Stimulated activated CD4-positive, alpha-beta T cell treated with anti-CD3 and anti-CD28 coated beads, Interleukin-1b, Interleukin-23, amount 100 ng/mL, for 48 hours (primary cell): ENCODE results near the gene UQCC5.
"Not testable (repeated sequence)": the region's sequence is repeated elsewhere in the genome, so short reads cannot be mapped to it uniquely, and the experiment has no call there.

Experiments used
- DNase-seq: peaks from one replicate; pipeline ENCODE4 v3.0.0-alpha.2; 2020

UQCC5 gene

DNA sequence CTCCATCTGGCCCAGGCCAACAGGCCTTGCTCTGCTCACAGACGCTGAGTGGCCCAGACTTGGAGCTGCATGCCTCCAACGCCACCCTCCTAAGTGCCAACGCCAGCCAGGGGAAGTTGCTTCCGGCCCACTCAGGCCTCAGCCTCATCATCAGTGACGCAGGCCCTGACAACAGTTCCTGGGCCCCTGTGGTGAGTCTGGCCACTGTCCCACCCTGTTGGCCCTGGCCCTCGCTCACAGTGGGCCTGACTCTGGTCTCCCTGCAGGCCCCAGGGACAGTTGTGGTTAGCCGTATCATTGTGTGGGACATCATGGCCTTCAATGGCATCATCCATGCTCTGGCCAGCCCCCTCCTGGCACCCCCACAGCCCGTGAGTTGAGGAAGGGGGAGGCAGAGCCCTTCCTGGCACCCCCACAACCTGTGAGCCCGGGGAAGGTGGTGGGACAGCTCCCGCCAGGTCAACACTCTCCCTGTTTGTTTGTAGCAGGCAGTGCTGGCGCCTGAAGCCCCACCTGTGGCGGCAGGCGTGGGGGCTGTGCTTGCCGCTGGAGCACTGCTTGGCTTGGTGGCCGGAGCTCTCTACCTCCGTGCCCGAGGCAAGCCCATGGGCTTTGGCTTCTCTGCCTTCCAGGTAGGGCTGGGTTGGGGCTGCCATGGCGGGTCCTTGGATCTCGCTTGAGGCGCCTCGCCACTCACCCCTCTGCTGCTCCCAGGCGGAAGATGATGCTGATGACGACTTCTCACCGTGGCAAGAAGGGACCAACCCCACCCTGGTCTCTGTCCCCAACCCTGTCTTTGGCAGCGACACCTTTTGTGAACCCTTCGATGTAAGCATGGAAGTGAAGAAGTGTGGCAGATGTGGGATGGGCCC, 12.8 kb upstream of the UQCC5 start:
- no peak for DNase-seq

DNA sequence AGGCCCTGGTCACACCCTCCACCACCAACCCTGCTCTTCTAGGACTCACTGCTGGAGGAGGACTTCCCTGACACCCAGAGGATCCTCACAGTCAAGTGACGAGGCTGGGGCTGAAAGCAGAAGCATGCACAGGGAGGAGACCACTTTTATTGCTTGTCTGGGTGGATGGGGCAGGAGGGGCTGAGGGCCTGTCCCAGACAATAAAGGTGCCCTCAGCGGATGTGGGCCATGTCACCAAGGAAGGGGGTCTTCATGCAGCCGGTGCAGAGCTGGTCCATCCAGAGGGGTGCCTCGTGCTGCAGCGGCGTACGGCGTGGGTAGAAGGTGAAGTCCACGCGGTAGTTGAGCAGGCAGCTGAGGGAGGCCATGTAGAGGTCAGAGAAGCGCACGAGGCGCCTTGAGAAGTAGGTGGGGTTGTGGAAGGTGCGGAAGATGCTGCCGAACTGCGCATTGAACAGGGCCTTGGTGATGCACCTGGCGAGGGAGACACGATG, 12.1 kb upstream of the UQCC5 start:
- no peak for DNase-seq

DNA sequence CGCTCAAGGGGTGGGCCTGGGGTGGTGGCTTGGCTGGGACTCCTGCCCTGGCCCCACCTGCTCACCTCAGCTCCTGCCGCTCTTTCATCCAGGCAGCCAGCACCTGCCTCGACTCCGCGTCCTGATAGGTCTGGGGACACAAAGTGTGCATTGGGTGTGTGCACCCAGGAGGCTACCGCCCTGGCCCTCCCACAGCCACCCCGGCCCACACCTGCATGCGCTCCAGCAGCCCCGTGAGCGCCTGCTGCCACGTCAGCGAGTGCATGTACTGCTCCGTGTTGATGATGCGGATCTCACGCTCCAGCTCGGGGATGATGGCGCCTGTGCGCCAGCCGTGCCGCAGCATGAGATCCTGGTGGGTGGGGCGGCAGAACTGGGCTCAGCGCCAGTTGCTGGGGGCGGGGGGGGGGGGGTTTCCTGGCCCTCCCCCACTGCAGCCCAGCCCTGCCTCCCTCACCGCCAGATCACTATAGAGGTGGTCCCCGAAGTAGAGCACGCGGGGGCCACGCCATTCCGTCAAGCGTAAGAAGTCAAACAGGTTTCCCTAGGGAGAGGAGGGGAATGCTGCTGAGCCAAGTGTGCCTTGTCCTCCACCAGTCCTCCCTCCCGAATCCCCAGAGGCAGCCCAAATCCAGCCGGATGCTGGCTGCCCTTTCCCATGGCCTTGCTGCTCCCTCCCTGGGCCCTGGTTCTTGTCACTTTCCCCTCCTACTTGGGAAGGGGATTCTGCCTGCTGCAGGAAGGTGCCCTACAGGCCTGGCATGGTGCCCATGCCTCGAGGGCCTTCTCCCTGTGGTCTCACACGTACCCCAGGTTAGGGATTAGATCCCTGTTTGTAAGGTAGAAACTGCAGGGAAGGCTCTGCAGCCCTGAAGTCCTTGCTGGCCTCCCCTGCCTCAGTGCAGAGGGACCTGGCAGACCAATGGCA, 11.4 kb upstream of the UQCC5 start:
- DNase-seq: no peak

DNA sequence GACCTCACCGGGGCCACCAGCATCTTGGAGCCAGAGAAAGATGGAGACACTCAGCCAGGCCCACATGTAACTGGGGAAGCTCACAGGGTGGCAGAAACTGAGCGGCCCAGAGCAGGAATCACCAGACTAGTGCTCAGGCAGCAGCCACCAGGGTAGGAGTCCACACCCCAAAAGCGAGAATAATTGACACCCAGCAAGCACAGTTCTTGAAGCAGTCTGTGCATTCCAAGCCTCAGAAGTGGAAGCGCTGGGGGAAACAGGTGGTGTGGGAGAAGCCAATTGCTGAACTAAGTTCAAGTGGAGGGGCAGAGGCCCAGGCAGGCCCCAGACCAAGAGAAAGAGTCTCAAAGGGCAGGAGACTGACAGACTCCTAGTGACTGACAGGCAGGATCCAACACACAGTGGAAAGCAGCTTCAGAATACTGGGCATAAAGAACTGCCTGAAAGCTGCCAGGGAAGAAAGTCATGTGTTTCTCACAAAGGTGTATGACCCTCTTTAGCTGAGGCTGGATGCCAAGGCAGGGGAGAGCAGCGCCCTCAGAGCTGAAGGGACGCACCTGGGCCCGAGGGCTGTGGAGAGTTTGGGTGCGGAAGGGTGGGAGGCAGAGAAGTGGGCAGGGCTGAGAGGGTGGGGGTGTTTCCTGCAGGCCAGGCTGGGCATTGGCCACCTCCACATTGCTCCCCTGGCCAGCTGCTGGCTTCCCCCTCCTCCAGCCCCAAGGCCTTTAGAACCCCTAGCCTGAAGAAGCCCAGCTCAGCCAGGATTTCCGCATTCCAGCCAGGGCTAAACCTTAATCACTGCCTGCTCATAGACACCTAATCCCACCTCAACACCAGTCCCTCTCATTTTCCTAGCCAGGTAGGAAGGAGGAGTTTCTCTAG, 10.5 kb upstream of the UQCC5 start:
- DNase-seq: no peak

DNA sequence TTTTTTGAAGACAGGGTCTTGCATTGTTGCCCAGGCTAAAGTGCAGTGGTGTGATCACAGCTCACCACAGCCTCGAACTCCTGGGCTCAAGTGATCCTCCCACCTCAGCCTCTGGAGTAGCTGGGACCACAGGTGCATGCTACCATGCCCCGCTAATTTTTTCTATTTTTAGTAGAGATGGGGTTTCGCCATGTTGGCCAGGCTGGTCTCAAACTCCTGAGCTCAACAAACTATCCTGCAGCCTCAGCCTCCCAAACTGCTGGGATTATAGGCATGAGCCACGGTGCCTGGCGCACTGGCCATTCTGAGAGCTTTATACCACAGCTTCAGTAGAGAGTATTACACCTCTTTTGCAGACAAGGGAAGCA, 9.8 kb upstream of the UQCC5 start:
- not testable (repeated sequence) for DNase-seq

DNA sequence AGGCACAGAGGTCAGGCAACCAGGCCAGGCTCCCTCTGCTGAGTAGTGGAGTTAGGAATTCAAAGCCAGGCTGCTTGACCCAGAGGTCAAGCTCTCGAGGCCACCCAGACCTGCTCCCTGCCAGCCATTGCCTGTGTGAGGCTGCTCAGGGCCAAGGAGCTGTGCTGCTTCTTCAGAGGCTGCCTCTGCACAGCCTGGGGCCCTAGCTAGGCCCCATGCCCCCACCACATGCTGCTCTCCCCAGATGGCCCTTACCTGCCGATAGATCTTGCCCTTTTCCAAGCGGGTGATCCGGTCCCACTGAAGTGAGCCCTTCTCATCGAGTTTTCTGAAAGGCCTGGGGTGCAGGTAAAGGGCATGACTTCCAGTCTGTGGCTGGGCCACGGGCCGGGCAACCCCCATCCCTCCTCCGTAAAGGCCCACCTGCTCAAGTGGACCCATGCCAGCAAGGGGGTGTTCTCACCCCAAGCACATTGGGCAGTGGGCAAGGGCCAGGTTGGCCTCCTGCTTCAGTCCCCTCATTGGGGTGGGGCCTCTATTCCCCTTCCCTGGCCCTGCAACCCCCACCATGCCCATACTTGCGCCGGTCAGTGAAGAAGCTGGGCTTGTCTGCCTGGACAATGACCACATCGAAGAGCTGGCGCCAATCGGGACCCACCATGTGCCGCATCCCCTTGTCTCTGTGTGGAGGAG, 9.2 kb upstream of the UQCC5 start:
- DNase-seq: peak; percentile 0

DNA sequence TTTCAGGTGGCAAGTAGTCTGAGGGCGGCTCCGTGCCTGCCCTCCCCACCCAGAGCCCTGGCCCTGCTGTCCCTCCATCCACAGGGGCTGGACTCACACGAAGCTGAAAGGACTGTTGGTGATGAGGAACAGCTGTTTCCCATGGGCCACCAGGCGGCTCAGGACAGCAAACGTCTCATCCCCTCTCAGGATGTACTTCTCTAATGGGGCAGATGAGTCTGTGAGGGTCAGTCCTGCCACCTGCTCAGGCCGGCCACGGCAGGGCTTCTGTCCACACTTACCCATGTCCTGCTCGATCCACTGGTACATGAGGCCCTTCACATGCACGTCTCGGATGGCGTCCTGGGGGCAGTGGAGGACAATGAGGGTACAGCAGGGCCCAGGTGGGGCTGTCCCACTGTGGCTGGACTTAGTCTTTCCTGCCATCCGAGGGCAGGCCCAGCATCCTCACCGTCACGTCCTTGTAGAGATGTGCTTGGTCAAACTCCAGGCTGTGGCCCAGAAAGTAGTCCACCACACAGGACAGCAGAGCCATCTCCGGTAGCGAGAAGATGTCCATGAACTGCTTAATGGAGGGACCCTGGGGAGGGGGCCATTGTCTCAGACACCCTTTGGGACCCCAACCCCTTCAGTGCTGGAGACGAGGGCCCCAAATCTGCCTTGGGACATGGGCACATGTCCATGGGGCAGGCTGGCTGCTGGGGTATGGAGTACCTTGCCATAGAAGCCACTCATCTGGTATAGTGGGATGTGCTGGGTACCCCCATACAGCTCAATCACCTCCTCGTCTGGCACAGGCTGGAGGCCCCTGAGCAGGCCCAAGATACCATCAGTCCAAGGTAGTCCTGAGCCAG, 8.4 kb upstream of the UQCC5 start:
- DNase-seq: peak; percentile 0

DNA sequence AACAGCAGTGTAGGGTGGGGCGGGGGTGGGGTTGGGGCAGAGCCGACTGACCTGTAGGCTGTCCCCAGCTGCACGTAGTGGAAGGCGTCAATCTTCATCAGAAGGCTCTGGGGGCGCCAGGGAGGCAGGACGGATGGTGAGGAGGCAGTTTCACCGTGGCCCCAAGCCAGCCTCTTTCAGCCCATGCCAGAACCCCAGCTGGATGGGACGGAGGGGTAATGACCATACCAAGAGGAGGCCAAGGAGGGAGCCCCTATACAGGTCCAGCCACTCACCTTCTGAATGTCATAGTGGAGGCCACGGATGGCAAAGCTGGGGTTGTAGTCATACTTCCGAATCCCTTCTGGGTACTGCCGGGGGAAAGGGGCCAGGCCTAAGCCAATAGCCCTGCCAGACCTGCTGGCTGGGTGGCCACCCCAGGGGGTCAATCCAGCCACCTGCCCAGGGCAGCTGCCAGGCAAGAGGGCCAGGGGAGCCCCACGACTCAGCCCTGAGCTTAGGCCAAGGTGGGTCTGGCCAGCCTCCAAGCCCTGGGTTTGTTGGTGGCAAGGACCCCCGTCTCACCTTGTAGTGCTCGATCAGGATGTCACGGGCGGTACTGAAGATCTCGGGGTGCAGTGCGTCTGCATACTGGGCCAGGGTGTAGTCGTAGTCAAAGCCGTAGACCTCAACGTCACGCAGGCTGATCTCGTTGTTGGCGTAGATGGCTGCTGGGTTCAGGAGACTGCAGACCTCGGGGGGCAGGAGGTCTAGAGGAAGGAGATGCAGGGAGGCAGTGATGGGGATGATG, 7.6 kb upstream of the UQCC5 start:
- DNase-seq: peak; percentile 1

DNA sequence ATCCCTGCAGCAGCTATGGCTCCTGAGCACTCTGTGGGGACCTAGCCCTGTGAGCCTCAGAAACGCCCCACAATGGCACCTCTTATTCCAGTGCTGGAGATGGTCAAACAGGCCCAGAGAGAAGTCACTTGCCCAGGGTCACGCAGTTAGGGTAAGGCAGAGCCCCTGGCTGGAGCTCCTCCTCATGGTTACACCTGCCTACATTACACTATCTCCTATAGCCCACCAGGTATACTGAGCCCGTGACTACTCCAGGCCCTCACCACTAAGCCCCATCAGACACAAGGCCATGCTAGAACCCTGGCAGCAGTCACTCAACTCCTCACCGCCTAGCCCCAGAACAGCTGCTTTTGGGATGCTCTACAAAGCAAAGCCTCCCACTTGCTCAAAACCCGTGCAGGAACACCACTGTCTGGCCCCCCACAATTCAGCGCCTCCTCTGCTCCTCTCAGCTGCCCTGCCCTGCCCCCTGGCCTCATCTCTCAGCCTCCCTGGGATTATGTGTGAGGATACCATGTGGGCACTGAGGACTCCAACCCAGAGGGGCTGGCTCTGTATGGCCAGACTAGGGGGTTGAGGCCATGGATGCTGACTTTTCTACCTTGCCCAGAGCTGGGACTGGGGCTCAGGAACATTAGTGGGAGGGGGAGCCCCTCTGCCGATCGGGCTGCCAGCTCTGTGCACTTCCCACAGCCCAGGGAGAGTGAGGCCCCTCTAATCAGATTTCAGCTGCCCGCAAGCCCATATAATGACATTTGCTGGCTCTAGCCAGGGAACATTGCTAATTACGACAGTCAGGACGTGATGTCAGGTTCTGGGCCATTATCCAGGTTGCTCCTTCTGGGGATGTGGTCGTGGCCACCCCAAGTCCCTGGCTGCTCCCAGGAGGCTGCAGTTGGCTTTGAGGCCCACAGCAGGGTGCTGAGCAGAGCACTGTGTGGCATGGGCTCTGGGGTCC, 6.8 kb upstream of the UQCC5 start:
- DNase-seq: peak; percentile 1

DNA sequence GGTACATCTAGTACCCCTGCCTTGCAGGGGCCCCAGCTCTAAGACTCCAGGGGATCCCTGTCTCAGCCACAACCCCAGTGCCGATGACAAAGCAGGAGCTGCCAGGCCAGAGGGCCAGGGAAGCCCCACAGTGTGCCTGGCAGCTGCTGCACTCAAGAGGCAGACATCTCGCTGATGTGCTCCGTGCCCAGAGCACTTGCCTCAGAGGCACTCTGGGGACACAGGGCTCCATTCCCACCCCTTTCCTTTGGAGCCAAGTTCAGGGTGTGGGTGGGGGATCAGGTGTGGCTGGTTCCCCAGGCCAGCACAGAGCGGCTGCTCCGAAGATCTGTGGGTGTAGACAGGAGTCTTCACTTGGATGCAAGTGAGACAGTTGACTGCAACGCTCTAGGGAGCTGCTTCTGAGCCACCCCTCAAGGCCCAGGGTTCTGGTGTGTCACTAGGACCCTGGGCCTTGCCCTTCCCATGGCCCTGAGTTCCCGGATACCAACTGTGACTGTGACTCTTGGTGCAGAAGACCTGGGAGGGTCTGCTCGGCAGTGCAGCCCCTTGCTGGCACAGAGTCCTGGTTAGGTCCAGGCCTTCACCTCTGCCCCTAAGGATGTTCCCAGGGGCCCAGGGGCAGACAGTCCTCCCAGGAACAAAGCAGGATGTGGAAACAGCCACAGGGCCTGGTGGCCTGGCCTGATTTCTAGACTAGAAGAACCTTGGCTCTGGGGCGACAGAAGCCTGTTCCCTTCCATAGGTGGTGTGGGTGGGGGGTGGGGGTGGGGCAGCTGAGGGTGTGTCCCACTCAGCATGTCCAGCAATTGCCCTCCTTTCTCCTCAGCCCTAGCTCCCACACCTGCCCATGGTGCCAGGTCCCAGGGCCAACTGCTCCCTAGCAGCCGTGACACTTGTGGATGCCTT, 5.2 kb upstream of the UQCC5 start:
- DNase-seq: peak; percentile 1

DNA sequence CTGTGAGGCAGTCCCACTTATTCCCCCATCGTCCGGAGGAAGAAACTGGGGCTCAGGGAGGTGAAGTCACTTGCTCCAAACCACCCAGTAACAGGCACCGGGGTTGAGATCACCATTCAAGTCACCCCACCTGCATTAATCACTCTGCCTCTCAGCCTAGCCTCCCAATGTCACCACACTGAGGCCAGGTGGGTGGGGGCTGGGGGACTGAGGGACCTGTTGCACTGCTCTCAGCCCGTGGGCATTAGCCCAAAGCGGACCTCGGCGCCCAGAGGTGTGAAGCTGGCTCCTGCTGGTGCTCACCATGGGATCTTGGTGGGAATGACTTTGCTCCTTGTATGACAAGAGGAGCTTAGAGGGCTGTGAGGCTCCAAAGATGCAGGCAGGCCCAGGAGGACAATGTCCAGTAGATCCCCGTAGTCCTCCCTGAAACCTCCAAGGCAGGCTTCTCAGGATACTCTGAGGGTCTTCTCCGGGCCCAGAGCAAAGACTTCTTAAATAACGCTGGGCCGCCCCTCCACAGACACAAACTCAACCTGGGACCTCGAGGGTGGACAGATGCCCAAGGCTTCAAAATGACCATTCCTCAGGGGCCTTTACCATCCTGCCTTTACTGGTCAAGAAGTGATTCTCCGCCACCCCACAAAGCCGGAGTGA, 4.4 kb upstream of the UQCC5 start:
- peak; percentile 11 for DNase-seq

DNA sequence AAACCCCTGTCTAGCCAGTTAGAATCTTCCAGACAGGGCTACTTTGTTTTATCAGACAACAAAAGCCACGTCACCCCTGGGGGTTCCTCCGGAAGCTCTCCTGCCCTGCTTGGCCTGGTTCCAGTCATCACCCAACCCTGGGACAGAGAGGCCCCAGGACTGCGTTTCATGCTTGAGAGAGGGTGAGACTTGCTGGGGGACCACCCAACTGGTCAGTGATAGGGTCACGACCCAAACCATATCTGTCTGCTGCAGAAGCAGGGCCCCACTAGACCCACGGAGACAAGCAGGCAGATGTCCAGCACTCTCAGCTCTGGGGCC, 3.9 kb upstream of the UQCC5 start:
- DNase-seq: no peak

DNA sequence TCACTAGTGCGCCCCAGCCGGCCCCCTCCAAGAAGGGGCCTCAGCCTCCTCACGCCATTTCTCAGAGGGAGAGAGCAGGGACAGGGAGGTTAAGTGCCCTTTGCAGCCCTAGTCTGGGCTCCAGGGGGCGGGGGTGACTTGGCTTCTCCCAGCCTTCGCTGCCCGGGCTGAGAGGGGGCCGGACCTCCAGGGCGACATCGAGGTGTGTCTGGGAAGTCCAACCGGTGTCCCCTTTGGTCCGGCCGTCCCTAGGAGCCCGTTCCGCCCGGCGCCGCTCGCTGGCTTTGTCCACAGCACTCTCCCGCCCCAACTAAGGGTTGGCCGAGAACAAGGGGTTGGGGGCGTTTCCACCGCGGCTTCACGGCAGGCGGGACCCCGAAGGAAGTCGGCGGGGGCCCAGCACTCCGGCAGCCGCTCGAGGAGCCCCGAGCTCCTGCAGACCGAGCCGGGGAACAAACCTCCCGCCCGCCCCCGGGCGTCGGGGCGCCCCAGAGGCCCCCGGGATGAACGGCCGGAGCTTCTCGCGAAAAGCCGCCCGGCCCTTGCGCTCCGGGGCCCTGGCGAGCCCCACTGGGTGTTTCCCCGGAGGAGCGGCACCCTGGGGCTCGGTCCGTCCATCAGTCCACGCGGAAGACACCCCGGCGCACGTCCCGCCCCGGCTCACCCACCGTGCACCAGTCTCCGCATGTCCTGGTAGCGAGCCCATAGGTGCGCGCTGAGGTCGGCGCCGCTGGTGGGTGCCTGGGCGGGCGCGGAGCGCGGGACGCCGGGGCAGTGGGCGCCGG, 3.4 kb upstream of the UQCC5 start:
- DNase-seq: no peak

DNA sequence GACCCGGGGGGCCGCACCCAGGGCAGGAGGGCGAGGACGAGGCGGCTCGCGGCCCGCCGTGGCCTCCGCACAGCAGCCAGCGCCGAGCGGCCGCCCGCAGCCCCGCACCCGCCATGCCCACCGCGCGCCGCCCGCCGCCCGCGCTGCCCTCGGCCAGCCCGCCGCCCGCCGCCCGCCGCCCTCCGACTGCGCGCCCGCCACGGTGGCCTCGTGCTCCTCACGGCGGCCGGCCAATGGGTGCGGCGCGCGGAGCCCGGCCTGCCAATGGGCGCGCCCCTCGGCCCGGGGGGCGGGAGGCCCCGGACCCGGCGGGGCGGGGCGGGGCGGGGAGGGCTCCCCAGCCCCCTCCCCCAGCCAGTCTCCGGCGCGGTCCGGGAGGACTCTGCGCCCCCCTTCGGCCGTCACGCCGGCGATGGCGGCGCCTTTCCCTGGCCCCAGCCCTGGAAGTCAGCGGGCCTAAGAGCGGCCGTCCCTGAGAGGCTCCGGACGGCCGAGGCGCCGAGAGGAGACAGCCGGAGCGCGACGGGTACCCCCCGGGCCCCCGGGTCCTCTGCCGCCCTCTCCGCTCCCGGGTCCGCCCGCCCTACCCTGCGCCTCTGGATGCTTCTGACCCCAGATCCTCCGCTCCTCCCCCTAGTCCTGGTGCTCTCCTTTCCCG, 2.7 kb upstream of the UQCC5 start, which contains the start of gene NT5DC2:
Gene NT5DC2 (minus strand): TSS at position 235 of the 658 bp plus-strand sequence. CDS start 120 bp downstream, at position 115.
- DNase-seq: peak; percentile 60

DNA sequence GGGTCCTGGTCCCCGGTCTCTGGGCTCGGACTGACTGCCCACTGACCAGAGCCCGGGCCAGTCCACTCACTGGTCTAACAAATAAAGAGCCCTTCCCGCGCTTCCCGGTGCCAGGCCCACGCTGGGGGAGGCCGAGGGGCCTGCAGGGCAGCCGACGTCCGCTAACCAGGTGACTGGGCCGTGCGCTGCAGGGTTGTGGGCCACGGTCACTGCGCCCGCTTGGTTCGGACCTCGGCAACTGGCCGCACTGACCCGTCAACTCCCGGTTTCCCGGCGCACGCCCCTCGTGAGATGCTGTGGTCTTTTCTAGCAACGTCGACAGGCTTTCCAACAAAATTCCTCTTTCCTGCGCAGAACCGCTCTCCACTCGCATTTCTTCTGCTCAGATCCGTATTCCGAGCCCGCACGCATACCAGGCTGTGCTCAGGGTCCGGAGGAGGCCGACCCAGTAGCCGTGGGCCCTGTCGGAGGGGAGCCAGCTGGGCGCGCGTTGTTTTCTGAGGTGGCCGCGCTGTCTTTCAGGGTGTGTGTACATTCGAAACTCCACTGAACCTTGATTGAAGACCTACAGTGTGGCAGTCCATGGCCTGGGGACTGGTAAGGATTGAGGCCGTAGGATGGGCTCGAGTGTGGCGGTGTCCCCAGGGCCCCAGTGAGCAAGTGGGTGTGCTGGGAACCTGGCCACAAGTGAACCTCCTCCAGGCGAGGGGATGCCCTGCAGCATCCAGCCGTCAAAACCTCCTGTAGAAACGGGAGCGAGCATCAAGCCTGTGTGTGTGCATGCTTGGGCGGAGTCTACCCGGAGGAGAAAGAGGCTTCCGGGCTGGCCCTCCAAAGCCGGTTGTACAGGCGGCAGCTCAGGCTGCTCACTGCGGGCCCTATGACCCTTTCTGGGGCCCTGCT, 1.9 kb upstream of the UQCC5 start:
- no peak for DNase-seq
